HS-5 (cell line): ENCODE results near the gene WDR81.
A peak's percentile ranks its signal among the peaks of the same experiment; 100 is the strongest.
"Not testable (repeated sequence)": the region's sequence is repeated elsewhere in the genome, so short reads cannot be mapped to it uniquely, and the experiment has no call there.

Experiments
- DNase-seq: peaks from one replicate; pipeline ENCODE4 v3.0.0-alpha.2; 2012; ENCODE audit warnings: low read depth

The WDR81 gene

DNA sequence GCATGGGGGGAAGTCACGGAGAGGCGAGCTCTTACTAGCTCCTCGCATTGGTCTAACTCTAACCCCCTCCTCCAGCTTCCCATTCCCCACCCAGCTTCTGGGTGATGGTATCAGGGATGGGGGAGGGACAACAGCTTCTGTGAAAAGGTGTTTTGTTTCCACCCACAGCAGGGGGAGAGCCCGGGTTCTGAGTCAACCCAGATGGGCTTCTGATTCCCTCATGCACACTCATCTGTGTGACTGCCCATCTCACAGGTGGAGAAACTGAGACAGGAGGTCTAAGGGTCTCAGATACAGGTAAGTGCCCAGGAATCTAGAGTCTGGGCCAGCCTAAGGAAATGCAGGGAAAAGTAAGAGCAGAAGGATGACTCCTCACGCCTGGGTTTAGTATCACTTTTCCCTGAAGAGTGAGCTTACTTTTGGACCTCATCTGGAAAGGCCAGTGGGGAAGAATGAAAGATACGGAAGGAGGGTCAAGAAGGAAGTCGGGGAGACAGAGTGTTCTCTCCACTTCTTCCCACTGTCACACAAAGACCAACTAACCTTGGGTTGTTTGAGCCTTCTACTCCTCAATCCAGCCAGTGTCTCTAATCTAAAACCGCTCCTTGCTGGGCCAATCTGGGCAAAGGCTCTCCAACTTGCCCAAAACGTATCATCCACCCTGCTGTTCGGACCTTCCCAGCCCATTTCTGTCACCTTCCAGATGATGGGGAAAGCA is 11.2 kb upstream of the WDR81 start:
- DNase-seq = no peak

DNA sequence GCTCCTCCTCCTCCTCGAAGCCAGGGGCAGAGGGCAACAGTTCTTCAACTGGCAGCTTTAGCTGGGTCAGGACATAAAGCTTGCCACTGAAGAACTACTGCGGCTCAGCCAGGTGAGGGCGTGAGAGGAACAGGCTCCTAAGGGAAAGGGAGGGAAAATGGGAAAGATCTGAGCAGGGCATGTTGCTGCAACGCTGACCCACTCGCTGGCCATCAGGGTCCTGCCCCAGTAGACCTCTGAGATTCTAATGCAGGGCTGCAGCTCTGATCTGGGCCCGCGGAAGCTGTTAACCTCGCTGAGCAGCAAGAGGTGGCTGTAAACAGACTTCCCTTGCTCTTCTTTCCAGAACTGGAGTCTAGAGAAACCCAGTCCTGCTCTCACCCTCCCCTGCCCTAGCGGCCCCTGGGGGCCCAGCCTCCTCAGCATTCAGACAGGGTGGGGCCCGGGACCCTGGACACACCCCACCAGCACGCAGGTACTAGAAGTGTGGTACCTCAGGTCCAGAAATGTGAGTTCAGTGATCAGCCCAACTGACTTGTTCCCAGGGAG is 10.6 kb upstream of the WDR81 start:
- no peak for DNase-seq

DNA sequence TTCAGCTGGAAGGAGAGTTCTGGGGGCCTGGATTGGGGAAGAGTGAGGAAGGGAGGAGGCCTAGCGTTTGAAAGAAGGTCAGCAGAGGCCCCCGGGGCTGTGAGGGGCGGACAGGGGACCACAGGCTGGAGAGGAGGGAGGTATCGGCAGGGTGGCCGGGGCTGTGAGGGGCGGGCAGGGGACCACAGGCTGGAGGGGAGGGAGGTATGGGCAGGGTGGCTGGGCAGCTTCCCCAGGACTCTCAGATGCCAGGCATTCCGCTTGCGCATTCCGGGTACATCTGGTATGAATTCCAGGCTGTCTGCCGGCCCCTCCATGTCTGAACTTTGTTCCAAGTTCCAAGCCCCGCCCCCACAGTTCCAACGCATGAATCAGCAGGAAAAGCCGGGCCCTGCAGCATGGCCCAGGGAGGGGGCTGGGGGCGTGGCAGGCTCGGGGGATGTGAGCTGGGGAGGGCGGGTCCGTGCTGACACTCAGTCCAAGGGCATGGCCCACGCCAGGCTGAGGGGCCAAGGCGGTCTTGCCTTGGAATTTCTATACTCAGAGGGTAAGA is 10.0 kb upstream of the WDR81 start:
- DNase-seq = no peak

DNA sequence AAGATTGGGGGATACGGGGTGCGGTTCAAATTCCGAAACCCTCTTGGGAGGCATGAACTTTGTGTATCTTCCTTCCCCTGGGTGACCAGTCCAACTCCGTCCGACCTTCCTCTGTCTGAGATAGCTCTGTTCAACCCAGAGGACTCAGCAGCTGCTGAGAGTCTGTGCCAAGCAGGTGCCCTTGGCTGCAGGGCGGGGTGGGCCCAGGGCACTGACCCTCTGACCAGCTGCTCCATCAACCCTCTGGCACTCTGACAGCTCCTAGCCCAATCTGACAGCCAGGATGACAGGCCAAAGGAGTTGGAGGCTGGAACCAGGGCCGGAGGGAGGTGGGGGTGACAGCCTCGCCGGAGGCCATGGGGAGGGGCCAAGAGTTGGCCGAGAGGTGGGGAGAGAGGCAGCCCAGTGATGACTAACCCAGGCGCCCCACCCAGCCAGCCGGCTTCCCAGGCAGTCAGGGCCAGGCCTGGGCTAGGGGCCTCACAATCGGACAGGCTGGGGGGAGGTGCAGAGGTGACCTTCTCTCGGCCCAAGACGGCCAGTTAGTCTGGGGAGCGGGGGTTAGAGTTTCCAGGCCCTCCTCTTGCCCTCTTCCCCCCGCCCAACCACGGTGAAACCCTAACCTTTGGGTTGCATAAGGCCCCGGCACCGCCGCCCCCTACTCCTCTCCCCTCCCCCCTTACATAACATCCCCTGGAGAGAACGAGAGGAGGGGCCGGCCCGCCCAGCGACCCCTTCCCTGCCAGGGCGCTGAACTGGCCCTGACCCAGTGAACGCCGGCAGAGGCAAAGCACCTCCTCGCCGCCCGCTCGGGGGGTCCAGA is 9.3 kb upstream of the WDR81 start:
- DNase-seq = peak; percentile 91

DNA sequence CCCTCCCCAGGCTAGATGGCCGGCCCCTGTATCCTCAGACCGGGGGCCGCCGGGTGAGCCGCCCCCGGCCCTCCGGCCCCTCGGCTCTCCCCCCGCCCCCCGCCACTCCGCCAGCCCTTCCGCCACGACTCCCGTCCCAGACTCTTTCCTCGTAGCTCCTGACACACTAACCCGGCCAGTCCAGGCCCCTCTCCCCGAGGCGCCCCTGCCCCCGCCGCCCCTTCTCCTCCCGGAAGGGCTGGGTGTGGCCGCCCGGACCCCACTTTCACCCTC is 8.8 kb upstream of the WDR81 start:
- DNase-seq = no peak

DNA sequence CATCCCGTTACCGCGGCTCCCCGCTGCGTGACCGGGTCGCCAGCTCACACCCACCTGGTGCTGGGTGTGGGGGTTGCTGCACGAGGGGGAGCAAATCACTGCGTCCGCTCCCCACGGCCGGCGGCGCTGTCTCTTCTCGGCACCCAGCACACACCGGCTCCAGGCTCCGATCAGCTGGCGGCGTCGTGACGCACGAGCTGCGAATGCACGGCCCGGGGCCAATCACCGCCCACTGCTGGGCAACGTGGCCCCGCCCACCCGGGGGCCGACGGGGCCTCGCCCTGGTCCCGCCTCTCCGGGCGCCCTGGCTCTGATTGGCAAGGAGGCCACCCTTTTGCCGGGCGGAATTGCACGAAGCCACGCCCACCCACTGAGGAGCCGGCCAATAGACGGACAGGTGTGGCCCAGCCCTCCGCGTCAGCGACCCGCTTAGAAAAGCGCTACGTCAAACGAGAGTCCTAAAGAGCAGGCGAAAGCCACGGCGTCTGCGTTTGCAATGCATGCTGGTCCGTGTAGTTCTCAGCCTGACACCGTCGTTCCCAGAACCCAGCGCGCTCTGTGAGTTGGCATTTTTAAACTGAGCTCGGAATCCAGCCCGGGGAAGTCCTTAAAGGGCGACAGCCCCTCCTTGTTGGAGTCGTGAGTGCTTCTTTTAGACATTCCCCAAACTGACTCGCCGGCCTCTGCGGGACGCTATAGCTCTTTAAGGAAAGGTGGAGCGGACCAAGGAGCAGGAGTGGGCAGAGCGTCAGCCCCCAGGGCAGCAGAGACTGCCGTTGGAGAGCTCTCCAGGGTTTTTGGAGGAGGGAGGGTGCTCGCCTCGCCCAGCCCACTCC is 8.2 kb upstream of the WDR81 start:
- DNase-seq = peak; percentile 99

DNA sequence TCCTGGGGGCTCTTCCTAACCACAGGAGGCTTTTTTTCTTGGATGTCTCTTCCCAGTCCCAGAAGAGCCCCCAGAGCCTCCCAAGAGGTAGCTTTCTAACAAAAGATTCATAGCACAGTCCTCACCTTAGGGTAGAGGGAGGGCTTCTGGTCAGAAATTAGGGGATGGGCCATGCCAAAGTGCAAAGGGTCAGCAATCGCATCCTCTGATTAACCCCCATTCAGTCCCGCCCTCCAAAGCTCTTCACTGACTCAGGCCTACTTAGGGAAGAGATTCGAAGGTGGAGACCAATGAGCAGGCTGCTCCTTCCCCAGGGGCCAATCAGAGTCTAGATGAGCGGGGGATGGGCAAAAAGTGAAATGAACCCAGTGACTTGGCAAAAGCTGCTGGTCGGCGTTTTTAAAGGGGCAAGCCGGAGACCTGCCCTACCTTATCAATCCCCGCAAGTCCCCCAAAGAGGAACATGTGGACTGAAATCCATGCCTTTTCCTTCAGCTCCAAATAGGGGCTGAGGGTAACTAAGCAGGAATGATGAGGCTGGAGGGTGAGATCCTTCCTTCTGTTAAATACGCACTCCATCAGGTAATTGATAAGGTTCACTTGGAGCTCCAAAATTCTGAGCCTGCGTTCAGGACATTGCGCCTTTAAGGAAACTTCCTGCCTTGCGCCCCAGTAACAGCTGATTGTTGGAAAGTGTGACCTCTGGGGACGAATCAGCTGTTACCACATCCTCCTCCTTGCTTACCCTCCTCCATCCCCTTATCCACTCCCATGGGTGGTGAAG is 7.4 kb upstream of the WDR81 start:
- peak; percentile 99 for DNase-seq

DNA sequence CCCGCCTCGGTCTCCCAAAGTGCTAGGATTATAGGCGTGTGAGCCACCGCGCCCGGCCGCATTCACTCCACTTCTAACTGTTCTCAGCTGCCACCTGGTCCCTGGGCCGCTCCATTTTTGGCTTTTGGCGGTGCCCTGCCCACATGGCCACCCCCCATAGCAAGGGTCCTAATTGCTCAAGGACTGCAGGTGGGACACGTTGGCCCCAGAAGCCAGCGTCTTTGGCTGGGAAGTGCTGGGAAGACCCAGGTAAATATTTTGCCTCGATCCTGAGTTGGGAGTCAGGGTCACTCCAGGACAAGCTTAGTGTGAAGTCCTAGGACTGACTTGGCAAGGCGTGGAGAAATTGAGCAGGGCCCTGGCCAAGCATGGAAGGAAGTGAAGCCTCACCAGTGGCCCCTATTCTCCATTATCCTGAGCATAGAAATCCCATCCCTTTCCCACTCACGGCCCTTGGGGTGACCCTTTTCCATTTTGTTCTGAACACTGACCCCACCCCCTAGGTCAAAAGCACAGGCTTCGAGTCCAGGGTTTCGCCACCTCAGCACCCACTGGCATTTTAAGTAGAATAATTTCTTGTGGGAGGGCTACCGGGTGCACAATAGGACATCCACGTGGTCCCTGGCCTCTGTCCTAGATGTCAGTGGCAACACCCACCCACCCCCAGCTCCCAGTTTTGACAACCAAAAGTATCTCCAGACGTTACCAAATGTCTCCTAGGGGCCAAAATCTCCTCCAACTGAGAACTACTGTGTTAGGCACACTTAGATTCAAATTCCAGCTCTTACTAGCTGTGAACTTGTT is 5.9 kb upstream of the WDR81 start:
- no peak for DNase-seq

DNA sequence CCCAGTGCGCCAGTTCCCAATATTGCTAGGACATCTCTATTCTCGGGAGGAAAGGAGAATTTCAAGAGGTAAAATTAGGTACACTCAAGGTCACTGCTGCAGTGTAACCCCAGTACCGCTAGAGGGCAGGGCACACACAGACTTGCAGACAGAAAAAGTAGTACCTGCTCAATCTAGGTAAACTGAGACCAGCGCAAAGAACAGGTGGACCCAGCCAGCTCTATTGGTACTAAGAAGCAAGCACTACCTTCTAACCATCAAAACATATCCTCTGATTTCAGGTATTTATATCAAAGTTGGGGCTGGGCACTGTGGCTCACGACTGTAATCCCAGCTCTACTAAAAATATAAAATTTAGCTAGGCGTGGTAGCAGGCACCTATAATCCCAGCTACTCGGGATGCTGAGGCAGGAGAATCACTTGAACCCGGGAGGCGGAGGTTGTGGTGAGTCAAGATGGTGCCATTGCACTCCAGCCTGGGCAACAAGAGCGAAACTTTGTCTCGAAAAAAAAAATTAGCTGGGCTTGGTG is 3.6 kb upstream of the WDR81 start:
- DNase-seq = no peak

DNA sequence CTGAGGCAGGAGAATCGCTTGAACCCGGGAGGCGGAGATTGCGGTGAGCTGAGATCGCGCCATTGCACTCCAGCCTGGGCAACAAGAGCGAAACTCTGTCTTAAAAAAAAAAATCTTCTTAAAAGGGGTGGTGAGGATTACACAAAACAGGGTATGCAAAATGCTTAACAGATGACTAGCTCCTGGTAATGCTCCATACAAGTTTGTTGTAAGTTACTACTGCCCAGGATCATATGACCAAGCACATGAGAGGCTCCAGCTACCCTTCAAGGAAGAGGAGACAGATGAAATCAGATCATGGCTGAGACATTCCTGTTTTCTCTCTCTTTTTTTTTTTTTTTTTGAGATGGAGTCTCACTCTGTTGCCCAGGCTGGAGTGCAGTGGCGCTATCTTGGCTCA is 2.5 kb upstream of the WDR81 start:
- not testable (repeated sequence) for DNase-seq

DNA sequence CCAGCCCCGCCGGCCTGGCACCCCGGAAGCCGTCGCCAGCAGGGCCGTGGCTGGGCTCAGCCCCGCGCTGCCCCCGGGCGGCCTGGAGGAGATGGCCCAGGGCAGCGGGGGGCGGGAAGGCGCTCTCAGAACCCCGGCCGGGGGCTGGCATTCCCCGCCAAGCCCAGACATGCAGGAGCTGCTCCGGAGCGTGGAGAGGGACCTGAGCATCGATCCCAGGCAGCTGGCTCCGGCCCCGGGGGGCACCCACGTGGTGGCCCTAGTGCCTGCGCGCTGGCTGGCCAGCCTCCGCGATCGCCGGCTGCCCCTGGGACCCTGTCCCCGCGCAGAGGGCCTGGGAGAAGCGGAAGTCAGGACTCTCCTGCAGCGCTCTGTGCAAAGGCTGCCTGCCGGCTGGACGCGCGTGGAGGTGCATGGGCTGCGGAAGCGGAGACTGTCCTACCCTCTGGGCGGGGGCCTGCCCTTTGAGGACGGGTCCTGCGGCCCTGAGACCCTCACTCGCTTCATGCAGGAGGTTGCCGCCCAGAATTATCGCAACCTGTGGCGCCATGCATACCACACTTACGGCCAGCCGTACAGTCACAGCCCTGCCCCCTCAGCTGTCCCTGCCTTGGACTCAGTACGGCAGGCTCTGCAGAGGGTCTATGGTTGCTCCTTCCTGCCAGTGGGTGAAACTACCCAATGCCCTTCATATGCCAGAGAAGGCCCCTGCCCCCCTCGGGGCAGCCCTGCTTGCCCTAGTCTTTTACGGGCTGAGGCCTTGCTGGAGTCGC is 551 bp downstream of the WDR81 start:
- DNase-seq = no peak

DNA sequence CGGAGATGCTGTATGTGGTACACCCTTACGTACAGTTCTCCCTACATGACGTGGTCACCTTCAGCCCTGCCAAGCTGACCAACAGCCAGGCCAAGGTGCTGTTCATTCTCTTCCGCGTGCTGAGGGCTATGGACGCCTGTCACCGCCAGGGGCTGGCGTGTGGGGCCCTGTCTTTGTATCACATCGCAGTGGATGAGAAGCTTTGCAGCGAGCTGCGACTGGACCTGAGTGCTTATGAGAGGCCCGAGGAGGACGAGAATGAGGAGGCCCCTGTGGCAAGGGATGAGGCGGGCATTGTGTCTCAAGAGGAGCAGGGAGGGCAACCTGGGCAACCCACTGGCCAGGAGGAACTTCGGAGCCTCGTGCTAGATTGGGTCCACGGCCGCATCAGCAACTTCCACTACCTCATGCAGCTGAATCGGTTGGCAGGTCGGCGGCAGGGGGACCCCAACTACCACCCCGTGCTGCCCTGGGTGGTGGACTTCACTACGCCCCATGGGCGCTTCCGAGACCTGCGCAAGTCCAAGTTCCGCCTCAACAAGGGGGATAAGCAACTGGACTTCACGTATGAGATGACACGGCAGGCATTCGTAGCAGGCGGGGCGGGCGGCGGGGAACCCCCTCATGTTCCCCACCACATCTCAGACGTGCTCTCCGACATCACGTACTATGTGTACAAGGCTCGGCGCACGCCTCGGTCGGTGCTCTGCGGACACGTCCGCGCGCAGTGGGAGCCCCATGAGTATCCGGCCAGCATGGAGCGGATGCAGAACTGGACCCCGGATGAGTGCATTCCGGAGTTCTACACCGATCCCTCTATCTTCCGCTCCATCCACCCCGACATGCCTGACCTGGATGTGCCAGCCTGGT is 1.4 kb downstream of the WDR81 start:
- no peak for DNase-seq

DNA sequence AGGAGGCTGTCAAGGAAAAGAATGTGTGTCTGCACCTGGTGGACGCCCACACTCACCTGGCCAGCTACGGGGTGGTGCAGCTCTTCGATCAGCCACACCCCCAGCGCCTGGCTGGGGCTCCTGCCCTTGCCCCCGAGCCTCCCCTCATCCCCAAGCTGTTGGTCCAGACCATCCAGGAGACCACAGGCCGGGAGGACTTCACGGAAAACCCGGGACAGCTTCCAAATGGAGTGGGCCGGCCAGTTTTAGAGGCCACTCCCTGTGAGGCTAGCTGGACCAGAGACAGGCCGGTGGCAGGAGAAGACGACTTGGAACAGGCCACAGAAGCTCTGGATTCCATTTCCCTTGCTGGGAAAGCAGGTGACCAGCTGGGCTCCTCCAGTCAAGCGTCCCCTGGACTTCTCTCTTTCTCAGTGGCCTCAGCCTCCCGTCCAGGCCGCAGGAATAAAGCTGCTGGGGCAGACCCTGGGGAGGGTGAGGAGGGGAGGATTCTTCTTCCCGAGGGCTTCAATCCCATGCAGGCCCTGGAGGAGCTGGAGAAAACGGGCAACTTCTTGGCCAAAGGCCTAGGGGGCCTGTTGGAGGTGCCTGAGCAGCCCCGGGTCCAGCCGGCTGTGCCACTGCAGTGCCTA is 2.2 kb downstream of the WDR81 start:
- DNase-seq = no peak

DNA sequence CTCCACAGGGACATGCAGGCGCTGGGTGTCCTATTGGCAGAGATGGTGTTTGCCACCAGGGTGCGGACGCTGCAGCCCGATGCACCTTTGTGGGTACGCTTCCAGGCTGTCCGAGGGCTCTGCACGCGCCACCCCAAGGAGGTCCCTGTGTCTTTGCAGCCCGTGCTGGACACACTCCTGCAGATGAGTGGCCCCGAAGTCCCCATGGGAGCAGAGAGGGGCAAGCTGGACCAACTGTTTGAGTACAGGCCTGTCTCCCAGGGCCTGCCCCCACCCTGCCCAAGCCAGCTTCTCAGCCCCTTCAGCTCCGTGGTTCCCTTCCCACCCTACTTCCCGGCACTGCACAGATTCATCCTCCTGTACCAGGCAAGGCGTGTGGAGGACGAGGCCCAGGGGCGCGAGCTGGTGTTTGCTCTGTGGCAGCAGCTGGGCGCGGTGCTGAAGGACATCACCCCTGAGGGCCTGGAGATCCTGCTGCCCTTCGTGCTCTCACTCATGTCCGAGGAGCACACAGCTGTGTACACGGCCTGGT is 2.8 kb downstream of the WDR81 start:
- DNase-seq = no peak

DNA sequence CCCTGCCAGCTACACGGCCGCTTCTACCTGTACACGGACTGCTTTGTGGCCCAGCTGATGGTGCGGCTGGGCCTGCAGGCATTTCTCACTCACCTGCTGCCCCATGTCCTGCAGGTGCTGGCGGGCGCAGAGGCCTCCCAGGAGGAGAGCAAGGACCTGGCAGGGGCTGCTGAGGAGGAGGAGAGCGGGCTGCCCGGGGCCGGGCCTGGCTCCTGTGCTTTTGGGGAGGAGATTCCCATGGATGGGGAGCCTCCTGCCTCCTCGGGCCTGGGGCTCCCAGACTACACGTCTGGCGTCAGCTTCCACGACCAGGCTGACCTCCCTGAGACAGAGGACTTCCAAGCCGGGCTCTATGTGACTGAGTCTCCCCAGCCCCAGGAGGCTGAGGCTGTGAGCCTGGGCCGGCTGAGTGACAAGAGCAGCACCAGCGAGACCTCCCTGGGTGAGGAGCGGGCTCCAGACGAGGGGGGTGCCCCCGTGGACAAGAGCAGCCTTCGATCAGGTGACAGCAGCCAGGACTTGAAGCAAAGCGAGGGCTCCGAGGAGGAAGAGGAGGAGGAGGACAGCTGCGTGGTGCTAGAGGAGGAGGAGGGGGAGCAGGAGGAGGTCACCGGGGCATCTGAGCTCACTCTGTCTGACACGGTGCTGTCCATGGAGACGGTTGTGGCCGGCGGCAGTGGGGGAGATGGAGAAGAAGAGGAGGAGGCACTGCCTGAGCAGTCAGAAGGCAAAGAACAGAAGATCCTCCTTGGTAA is 3.5 kb downstream of the WDR81 start:
- DNase-seq = no peak

DNA sequence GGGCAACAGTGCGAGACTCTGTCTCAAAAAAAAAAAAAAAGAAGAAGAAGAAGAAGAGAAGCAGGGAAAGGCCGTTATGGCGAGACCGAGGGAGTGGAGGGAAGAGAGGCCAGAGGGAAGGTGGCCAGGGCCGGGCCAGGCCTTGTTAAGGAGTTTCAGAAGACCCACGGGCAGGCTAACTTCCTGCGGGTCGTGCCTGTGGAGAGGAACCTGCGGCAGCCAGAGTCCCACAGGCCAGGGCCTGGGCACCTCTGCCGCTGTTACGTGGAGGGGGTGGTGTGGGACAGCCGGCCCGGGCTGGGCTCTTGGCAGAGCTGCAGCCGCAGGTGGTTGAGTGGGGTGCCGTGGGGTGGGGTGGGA is 5.4 kb downstream of the WDR81 start:
- DNase-seq = no peak
